H9 (cell line): ENCODE results near the gene DHCR24. TPM values are rescaled to one million over a fixed set of nuclear protein-coding genes. Genes with fewer than 3 reads are reported as not detected.

Experiments
- DNase-seq: peaks from one replicate; pipeline ENCODE4 v3.0.0-alpha.2; 2017
- H2AFZ ChIP-seq: one replicate; pipeline ENCODE4 v1.6.1; 2013; ENCODE audit warnings: mild to moderate bottlenecking, low read length, control low read depth, moderate library complexity
- H2AK5ac ChIP-seq: 2 replicates; pipeline ENCODE4 v1.6.1; 2013; ENCODE audit warnings: low read length, control low read depth, mixed read lengths; ENCODE audit not compliant: insufficient read length
- H2BK120ac ChIP-seq: one replicate; pipeline ENCODE4 v1.6.1; 2013; ENCODE audit warnings: low read depth, mild to moderate bottlenecking, low read length, control low read depth, inconsistent platforms; ENCODE audit not compliant: poor library complexity, severe bottlenecking
- H2BK12ac ChIP-seq: 2 replicates; pipeline ENCODE4 v1.6.1; 2013; ENCODE audit warnings: low read length, control low read depth, mixed read lengths, low read depth; ENCODE audit not compliant: insufficient read length
- H2BK15ac ChIP-seq: 2 replicates; pipeline ENCODE4 v1.6.1; 2013; ENCODE audit warnings: low read depth, low read length, control low read depth
- H2BK20ac ChIP-seq: one replicate; pipeline ENCODE4 v1.6.1; 2013; ENCODE audit warnings: low read depth, mild to moderate bottlenecking, low read length, control low read depth, inconsistent platforms; ENCODE audit not compliant: poor library complexity, severe bottlenecking
- H2BK5ac ChIP-seq: 2 replicates; pipeline ENCODE4 v1.6.1; 2013; ENCODE audit warnings: low read length, control low read depth, mixed read lengths; ENCODE audit not compliant: insufficient read length
- H3K14ac ChIP-seq: 2 replicates; pipeline ENCODE4 v1.6.1; 2013; ENCODE audit warnings: low read length, control low read depth; ENCODE audit not compliant: insufficient read depth
- H3K18ac ChIP-seq: 2 replicates; pipeline ENCODE4 v1.6.1; 2013; ENCODE audit warnings: low read depth, mild to moderate bottlenecking, mixed read lengths, low read length, control low read depth; ENCODE audit not compliant: insufficient read length
- H3K23ac ChIP-seq: 2 replicates; pipeline ENCODE4 v1.6.1; 2013; ENCODE audit warnings: low read length, control low read depth, mixed read lengths, low read depth; ENCODE audit not compliant: insufficient read length
- H3K23me2 ChIP-seq: 2 replicates; pipeline ENCODE4 v1.6.1; 2013; ENCODE audit warnings: low read depth, mild to moderate bottlenecking, mixed read lengths, low read length, control low read depth; ENCODE audit not compliant: insufficient read length, poor library complexity, severe bottlenecking
- H3K27ac ChIP-seq: 2 replicates; pipeline ENCODE4 v1.5.1; 2013; ENCODE audit warnings: low read length, control low read depth, mixed read lengths, low read depth; ENCODE audit not compliant: insufficient read length
- H3K27me3 ChIP-seq: 2 replicates; pipeline ENCODE4 v1.6.1; 2013; ENCODE audit warnings: low read length, control low read depth, inconsistent platforms; ENCODE audit not compliant: insufficient read depth
- H3K4ac ChIP-seq: 2 replicates; pipeline ENCODE4 v1.6.1; 2013; ENCODE audit warnings: low read depth, mild to moderate bottlenecking, control low read depth, inconsistent platforms, low read length, moderate library complexity
- H3K4me1 ChIP-seq: 2 replicates; pipeline ENCODE4 v1.6.1; 2013; ENCODE audit warnings: low read length, control low read depth, inconsistent platforms; ENCODE audit not compliant: insufficient read depth
- H3K4me2 ChIP-seq: 2 replicates; pipeline ENCODE4 v1.6.1; 2013; ENCODE audit warnings: low read length, control low read depth, mixed read lengths; ENCODE audit not compliant: insufficient read length, insufficient read depth
- H3K56ac ChIP-seq: 2 replicates; pipeline ENCODE4 v1.6.1; 2013; ENCODE audit warnings: low read depth, mild to moderate bottlenecking, mixed read lengths, low read length, control low read depth; ENCODE audit not compliant: insufficient read length
- H3K79me1 ChIP-seq: 2 replicates; pipeline ENCODE4 v1.6.1; 2013; ENCODE audit warnings: low read depth, mild to moderate bottlenecking, moderate library complexity, low read length, control low read depth, inconsistent platforms; ENCODE audit not compliant: insufficient read depth, poor library complexity, severe bottlenecking
- H3K79me2 ChIP-seq: 2 replicates; pipeline ENCODE4 v1.6.1; 2013; ENCODE audit warnings: low read length, control low read depth, inconsistent platforms; ENCODE audit not compliant: insufficient read depth
- H3K9ac ChIP-seq: 2 replicates; pipeline ENCODE4 v1.6.1; 2013; ENCODE audit warnings: low read length, control low read depth, mixed read lengths; ENCODE audit not compliant: insufficient read length; ENCODE audit errors: extremely low read depth
- H3K9me3 ChIP-seq: one replicate; pipeline ENCODE4 v1.6.1; 2013; ENCODE audit warnings: low read depth, low read length, inconsistent platforms; ENCODE audit not compliant: control insufficient read depth
- H3T11ph ChIP-seq: one replicate; pipeline ENCODE4 v1.6.1; 2013; ENCODE audit warnings: mild to moderate bottlenecking, low read length, control low read depth, inconsistent platforms
- H4K20me1 ChIP-seq: one replicate; pipeline ENCODE4 v1.6.1; 2013; ENCODE audit not compliant: control insufficient read depth, insufficient read length, insufficient read depth
- H4K5ac ChIP-seq: 2 replicates; pipeline ENCODE4 v1.6.1; 2013; ENCODE audit warnings: low read depth, mild to moderate bottlenecking, mixed read lengths, low read length, control low read depth; ENCODE audit not compliant: insufficient read length
- H4K8ac ChIP-seq: replicated peaks from 2 replicates; pipeline ENCODE4 v1.6.1; 2013; ENCODE audit warnings: low read length, control low read depth, mixed read lengths, low read depth; ENCODE audit not compliant: insufficient read length
- H4K91ac ChIP-seq: 2 replicates; pipeline ENCODE4 v1.6.1; 2013; ENCODE audit warnings: low read depth, mild to moderate bottlenecking, moderate library complexity, mixed read lengths, low read length, control low read depth; ENCODE audit not compliant: insufficient read length
- H3K27ac Mint-ChIP-seq, 3 experiments: 2 replicates in 2 of 3; 3 replicates in 1 of 3; pipeline ENCODE4 v1.8.0; 2020 to 2021; ENCODE audit warnings: mixed read lengths in 3 of 3, mild to moderate bottlenecking in 1 of 3, moderate library complexity in 1 of 3
- H3K27me3 Mint-ChIP-seq: 2 replicates; pipeline ENCODE4 v1.8.0; 2021; ENCODE audit warnings: low read depth, mild to moderate bottlenecking, moderate library complexity, mixed read lengths
- H3K36me3 Mint-ChIP-seq, 3 experiments: 2 replicates in 2 of 3; 3 replicates in 1 of 3; pipeline ENCODE4 v1.8.0; 2020 to 2021; ENCODE audit warnings: low read depth in 3 of 3, mixed read lengths in 3 of 3; ENCODE audit not compliant: insufficient read depth in 1 of 3
- H3K4me1 Mint-ChIP-seq, 2 experiments: 2 replicates each; pipeline ENCODE4 v1.8.0; 2020; ENCODE audit warnings: mixed read lengths in 2 of 2
- H3K4me3 Mint-ChIP-seq, 2 experiments: 2 replicates in 1 of 2; 3 replicates in 1 of 2; pipeline ENCODE4 v1.8.0; 2020 to 2021; ENCODE audit warnings: mild to moderate bottlenecking in 2 of 2, mixed read lengths in 2 of 2, moderate library complexity in 1 of 2
- H3K9me3 Mint-ChIP-seq, 2 experiments: 2 replicates in 1 of 2; 3 replicates in 1 of 2; pipeline ENCODE4 v1.8.0; 2020; ENCODE audit warnings: mild to moderate bottlenecking in 2 of 2, mixed read lengths in 2 of 2, moderate library complexity in 1 of 2
- WGBS: extraction: QIAGEN DNeasy Blood & Tissue Kit; methylation state at CpG from one replicate; pipeline ENCODE4 v1.1.7; 2013; ENCODE audit warnings: missing lambda C conversion rate, low lambda C conversion rate, mixed read lengths; ENCODE audit not compliant: insufficient read length; ENCODE audit errors: extremely low coverage; 5-methylcytosine and 5-hydroxymethylcytosine counted together
- total RNA-seq: library from RNA; stranded (reverse); gene quantifications from 2 replicates; pipeline ENCODE4 v1.2.1, GENCODE V29; 2021
- TF ChIP-seq, protein P1 (sequence below): fragments of 200-600 bp; sonication (generic); conservative IDR thresholded peaks from 3 replicates; pipeline ENCODE4 v1.8.0; 2021; ENCODE audit warnings: antibody characterized with exemption, mild to moderate bottlenecking

Gene DHCR24
- total RNA-seq, 1 experiment from 2014 or later = 318 TPM

DNA sequence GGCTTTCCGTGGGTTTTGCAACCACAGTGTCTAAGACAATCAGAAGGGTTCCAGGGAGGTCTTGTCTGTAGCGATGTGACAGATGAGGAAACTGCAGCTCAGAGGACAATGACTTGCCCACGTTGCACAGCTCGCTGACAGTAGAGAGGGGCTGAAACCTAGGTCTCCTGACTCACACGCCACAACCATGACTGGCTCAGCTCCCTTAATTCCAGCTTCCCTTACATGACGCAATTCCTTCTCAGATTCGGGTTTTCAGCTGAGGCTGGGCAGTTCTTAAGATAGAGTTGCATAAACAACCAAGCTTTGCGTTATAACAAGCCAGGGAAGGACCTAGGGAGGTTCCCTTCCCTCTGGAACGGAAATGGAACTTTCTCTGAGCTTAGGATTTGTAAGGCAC, 36.3 kb downstream of the DHCR24 start:
- Histone ChIP-seq H3K9me3 (no peaks in the 10 kb centered on the region), H3K4me1 (no peaks in the 10 kb centered on the region), H3K79me2 (no peaks in the 10 kb centered on the region), H3K9ac (no peak overlapping the region), H3K23ac (no peak overlapping the region), H2BK15ac (no peak overlapping the region), H4K91ac (no peak overlapping the region), H3K4me2 (no peak overlapping the region), H3K14ac (no peak overlapping the region), H4K20me1 (no peaks in the 10 kb centered on the region), H3K18ac (no peak overlapping the region), H3T11ph (no peak overlapping the region), H3K79me1 (no peaks in the 10 kb centered on the region), H2AK5ac (no peak overlapping the region), H2BK120ac (no peak overlapping the region), H3K23me2 (no peaks in the 10 kb centered on the region), H2BK12ac (no peak overlapping the region), H3K4ac (no peak overlapping the region), H3K56ac (no peak overlapping the region), H3K27ac (no peak overlapping the region), H3K27me3 (no peaks in the 10 kb centered on the region), H2BK20ac (no peak overlapping the region), H2BK5ac (no peak overlapping the region), H4K8ac (no peak overlapping the region), H4K5ac (no peak overlapping the region), H2AFZ (no peak overlapping the region)
- TF ChIP-seq, protein P1, sequence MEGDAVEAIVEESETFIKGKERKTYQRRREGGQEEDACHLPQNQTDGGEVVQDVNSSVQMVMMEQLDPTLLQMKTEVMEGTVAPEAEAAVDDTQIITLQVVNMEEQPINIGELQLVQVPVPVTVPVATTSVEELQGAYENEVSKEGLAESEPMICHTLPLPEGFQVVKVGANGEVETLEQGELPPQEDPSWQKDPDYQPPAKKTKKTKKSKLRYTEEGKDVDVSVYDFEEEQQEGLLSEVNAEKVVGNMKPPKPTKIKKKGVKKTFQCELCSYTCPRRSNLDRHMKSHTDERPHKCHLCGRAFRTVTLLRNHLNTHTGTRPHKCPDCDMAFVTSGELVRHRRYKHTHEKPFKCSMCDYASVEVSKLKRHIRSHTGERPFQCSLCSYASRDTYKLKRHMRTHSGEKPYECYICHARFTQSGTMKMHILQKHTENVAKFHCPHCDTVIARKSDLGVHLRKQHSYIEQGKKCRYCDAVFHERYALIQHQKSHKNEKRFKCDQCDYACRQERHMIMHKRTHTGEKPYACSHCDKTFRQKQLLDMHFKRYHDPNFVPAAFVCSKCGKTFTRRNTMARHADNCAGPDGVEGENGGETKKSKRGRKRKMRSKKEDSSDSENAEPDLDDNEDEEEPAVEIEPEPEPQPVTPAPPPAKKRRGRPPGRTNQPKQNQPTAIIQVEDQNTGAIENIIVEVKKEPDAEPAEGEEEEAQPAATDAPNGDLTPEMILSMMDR = no peak
- Mint-ChIP-seq H3K27me3 (no peaks in the 10 kb centered on the region), H3K27ac (peak overlapping the region in 1 of 3 experiments; percentile 52; a peak in 2 of 7 replicates), H3K4me1 (no peaks in the 10 kb centered on the region), H3K4me3 (no peak overlapping the region), H3K36me3 (peaks cover 64 to 84% (median 67%) of the 10 kb centered on the region in 3 experiments), H3K9me3 (no peaks in the 10 kb centered on the region)
- WGBS = no CpG with 5 or more reads among the region's 9 CpGs
- DNase-seq = no peak
